KBM-7 (cell line): ENCODE data around the gene GALNTL6.
"Not testable (repeated sequence)": the region's sequence is repeated elsewhere in the genome, so short reads cannot be mapped to it uniquely, and the experiment has no call there.

Experiments used
- DNase-seq: peaks from one replicate; pipeline ENCODE4 v3.0.0-alpha.2; 2015
- in situ Hi-C: fragments of 300-500 bp; cut with MboI; formaldehyde crosslinking; loops from 2 replicates; pipeline ENCODE4 v1.14.3; 2020; ENCODE audit warnings: low sequenced_read_pairs, low pct_unique_long_range_greater_than_20kb, mixed read lengths

GALNTL6 gene

DNA sequence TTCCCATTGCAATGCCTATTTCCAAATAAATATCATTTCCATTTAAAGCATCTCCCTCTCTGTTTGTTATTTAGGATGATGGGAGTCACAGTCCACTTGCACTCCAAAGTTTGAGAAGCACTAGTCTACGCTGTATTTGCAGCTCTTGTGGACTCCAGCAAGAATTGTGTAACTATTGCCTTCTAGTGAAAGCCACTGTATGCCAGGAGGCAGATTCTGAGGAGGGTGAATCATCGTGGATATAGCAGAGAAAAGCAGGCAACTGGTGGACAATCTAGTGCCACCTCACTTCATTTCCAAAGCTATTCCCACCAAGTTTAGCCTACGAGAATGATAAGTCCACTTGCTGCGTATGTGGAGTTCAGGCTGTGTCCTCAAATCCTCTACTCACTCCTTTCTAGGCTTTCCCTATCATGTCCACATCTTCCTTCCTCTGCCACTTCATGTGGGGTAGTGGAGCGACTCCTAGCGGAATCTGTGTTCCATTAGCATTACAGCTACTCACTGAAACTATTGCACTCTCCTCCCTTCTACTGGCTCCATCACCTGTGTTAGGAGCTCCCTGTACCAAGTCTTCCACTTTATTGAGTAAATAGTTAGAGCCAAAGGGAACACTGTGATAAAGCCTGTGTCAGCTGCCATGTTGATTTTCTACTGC, 853.6 kb downstream of the GALNTL6 start:
- in situ Hi-C loops, result no loop called here
- no peak for DNase-seq

DNA sequence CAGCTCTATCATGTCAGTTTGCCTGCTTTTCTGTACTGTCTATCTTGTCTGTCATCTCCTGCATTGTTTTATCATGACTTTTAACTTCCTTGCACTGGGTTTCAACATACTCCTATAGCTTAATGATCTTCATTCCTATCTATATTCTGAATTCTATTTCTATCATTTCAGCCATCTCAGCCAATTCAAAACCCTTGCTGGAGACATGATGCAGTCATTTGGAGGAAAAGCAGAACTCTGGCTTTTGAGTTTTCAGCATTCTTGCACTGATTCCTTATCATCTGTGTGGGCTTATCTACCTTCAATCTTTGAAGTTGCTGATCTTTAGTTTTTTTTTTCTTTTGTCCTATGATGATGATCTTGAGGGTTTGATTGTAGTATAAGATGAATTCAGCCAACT, 861.6 kb downstream of the GALNTL6 start:
- in situ Hi-C loops, result no loop called here
- no peak for DNase-seq

DNA sequence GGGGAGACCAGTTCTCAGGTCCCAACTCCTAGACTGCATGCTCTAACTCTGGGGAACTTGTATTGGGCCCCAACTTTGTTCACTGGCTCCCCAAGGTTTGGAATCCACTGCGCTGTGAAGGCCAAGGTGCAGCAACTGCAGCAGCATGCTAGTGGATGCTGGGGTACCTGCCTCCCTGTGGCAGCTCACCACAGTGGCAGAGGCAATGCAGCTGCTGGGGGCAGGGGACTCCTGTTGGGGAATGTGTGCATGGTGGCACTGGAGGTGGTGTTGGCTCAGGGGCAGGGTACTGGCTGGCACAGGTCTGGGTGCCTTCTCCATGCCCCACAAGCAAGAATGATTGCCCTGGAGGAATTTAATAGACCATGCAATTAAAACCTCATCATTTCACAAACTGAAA, 862.0 kb downstream of the GALNTL6 start:
- in situ Hi-C loops, result no loop called here
- no peak for DNase-seq

DNA sequence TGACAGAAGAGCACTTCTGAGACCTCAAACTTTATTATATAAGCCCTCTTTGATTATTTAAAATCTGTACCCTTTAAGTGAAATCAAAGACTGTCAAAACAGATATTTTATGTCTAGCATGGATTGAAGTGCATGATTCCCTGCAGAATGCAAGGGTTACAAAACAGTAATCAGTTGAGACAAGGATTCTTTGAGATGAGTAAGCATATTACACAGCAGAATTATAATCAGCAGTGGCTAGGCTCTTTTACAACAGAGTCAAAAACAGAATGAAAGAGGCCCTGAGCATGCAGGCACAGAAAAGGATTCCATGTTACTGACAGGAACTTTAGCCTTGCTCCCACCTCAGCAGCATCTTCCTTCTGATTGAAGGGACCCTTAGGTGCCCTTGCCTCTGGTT, 867.5 kb downstream of the GALNTL6 start:
- in situ Hi-C loops, result no loop called here
- no peak for DNase-seq

DNA sequence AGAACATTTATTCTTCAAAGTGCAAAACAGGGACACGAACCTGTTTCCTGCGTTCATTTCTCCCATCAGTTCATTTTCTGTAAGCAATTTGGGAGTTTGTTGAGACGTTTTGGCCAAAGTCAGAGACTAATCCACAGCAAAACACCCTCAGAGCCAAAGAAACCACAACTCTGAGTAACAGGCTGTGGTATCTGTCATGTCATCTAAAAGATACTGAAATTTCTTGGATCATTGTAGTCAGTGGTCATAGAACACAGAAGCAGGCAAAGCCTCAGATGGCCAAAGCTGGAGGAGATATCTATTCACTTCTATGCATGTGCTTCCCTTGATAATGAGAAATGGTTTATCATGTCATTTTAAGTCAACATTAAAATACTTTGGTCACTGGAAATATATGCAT, 869.8 kb downstream of the GALNTL6 start:
- DNase-seq, result no peak
- in situ Hi-C loops, result no loop called here

DNA sequence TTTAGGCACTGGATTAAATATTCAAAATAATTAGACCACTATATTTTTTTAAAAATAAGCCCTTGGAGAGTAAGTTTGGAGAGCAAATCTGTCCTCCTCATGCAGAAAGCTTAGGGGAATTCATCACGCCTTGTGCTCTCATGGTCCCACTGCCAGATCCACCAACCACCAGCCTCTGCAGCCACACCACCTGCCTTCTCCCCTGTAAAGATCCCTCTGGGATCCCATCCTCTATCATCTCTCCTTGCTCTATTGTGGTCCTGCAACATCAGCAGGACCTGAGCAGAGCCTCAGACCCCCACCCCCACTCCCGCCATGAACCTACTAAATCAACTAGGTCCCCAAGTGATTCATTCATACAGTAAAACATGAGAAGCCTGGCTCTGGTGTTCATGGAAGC, 872.8 kb downstream of the GALNTL6 start:
- in situ Hi-C loops, result no loop called here
- DNase-seq, result no peak

DNA sequence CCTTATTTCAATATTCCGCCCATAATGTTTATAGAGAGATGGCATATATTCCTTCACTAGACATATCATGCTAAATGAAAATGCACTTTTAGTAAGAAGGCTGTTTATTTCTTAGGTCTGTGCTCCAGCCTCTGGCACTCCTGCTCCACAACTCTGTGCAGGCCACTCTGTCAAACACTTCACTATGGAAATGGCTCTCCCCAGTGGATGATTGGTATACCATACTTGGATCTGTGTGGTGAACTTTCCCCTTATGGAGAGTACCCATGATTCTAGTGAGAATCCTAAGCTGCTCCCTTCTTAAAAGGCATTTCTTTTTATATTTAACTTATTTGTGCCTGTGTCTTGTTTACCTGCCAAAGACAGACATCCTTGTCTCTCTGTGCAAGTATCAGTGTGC, 875.3 kb downstream of the GALNTL6 start:
- in situ Hi-C loops, result no loop called here

DNA sequence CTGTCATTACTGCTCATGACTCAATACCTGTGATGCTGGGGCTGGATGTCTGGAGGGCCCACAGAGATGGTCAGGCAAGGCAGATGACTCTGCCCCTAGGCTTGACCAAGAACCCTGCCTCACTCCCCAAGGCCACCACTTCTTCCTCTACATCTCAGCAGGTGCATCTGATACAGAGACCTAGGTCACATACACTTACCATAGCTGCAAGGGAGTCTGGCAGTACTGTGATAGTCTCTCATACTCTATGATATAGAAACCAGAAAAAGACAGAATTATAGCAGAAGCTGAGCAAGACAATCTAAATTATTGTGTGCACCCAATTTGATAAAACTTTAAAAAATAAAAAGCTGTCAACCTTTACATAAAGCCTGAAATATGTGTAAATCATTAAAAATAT, 878.3 kb downstream of the GALNTL6 start:
- no peak for DNase-seq
- in situ Hi-C loops, result no loop called here

More for the DNA sequence above, 875.3 kb downstream of the GALNTL6 start:
- DNase-seq, result no peak

DNA sequence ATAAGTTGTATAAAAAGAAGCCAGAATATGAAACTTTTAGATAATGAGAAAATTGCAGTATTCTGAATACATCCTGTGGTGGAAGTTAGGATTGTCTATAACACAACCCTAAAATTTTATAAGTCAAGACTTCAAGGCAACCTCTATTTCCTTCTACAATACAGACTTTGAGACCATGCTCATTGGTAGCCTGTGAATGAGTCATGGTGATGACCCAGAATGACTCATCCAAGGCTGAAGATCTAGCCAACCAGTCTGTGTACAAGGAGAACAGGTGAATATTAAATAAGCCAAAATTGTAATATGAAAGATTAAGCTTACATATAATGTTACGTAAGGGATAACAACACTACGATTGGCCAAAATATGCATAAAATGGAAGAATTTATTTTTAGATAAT, 879.5 kb downstream of the GALNTL6 start:
- DNase-seq, result no peak
- in situ Hi-C loops, result no loop called here

DNA sequence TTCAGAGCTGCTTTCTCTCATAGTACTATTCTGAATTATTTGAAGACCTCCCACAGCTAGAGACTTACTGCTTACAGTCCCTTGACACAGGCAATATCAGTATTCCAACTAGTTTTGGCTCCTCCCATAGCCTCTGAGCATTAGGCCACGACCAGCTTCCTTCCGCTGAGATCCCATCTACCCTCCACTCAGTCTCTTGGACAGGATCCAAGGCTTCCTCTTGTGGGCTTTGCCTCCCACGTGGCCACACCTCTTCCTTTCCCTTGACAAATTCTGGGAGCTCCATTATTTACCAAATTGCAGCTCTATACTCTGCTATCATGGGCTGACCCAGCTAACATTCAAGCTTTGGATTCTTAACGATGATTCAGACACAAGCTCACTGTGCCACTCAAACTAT, 885.1 kb downstream of the GALNTL6 start:
- in situ Hi-C loops, result no loop called here
- DNase-seq, result no peak

DNA sequence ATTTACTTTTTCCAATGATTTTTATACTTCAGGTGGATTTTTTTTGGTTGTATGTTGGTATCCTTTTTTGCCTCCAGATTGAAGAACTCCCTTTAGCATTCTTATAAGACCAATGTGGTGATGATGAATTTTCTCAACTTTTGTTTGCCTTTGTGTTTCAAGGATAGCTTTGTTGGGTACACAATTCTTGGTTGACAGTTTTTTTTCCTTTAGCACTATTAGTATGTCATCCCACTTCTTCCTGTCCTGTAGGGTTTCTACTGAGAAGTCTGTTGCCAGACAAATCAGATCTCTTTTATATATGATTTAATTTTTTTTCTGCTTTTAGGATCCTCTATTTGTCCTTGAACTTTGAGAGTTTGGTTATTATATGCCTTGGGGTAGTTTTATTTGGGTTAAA, 892.4 kb downstream of the GALNTL6 start:
- in situ Hi-C loops, result no loop called here
- no peak for DNase-seq

DNA sequence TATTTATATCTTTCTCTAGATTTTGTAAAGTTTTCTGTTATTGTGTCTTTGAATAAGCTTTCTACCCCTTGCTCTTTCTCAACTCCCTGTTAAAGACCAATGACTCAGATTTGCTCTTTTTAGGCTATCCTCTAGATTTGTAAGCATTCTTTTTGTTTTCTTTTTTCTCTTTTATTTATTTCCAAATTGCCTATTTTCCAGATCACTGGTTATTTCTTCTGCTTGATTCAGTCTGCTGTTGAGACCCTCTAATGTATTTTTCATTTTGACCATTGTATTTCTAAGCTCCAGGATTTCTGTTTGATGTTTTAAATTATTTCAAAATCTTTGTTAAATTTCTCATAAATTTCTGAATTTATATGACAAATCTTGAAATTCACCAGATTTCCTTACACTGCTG, 892.8 kb downstream of the GALNTL6 start:
- in situ Hi-C loops, result no loop called here
- DNase-seq, result no peak

DNA sequence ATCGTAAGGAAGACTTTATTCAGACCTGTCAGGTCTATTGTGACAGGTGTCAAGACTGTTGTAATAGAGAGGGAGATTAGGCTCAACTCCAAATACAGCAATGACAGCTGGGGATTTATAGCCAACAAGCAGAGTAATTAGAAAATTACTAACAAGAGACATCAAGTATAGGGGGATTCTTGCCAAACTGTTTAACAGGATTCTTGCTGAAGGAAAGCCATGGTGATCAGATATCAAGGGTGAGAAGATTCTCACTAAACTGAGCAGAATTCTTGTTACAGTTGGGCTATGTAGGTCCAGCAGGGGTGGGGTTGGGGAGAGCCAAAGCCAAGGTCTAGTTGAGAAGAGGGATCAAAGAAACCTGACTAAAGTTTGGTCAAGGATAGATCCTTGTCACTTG, 894.4 kb downstream of the GALNTL6 start:
- no peak for DNase-seq
- in situ Hi-C loops, result no loop called here

DNA sequence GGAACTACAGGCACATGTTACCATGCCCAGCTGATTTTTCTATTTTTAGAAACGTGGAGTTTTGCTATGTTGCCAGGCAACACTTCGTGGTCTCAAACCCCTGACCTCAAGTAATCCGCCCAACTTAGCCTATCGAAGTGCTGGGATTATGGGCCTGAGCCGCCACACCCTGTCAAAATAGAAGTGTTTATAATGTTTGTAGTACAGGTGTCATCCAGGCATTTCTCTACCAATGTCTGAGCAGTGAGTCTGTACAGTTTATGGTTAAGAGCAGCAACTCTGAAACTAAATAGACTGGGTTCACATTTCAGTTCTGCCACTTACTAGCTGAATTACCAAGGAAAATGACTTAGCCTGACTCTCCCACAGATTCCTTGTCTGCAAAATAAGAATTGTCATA, 895.0 kb downstream of the GALNTL6 start:
- DNase-seq, result no peak
- in situ Hi-C loops, result no loop called here

DNA sequence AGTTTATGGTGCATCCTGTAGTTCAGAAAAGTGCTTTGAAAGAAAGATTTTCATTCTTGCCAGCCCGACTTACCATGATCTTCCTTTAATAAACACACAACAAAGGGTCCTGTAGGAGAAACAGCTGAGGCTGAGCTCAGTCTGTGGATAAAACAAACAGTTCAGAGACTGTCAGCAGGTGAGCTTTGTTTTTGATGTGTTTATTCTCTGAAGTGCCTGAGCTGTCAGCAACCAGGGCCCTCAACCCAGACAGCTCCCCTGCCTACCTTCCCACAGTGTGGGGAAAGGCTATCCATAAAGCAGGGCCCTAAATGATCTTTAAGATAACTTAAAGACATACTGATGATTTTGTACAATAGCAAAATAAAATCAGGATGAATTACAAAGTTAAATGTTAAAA, 896.2 kb downstream of the GALNTL6 start:
- no peak for DNase-seq
- in situ Hi-C loops, result no loop called here

DNA sequence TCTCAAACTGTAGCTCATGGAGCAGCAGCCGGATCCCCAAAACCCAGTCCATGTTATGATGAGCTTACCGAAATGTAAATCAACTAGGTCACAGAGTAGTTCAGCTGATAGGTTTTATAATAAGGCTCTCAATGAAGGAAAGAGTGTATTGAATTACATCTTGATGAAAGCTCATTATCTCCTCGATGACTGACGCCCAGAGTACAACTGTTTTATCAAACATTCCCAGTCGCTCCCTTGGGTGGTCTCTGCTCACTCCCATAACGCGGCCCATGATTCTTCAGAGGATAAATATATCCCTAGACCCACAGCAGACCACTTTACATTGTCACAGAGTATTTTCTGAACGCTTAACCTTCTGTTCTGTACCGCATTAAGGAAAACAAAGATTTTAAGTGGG, 903.1 kb downstream of the GALNTL6 start:
- DNase-seq, result no peak

DNA sequence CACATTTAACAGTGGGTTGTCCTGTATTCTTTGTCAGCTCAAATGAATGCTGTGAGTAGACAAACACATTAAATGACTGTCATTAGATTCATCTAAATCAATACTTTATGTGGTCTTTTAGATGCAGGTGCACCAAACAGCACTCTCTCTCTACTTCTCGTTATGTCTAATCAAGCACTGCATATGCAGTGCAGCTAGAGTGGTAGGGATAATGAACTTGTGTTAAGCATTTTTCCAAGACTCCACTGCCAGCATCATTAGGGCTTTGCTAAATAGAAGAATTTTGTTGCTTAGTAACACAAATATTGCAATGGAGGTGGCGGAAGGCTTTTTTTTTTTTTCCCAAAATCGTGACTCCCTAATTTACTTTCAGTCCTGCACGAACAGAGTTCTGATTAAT, 908.5 kb downstream of the GALNTL6 start:
- DNase-seq, result no peak
- in situ Hi-C loops, result no loop called here

More for the DNA sequence above, 903.1 kb downstream of the GALNTL6 start:
- in situ Hi-C loops, result no loop called here

DNA sequence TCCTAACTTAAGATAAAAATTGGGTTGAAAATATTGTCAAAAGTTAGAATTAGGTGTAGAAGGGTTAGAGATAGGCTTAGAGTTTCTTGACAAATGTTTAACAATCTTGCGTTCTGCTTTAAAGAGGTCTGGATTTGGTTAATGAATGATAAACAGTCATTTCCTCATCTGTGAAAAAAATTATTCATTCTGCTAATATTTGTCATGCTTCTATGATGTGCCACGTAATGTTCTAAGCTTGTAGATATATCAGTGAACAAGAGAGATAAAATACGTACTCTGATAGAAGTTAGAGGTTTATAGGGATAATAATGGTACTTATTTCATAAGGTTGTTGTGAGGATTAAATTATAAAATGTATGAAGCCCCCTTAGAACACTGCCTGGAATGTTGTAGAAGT, 912.4 kb downstream of the GALNTL6 start:
- no peak for DNase-seq
- in situ Hi-C loops, result no loop called here

DNA sequence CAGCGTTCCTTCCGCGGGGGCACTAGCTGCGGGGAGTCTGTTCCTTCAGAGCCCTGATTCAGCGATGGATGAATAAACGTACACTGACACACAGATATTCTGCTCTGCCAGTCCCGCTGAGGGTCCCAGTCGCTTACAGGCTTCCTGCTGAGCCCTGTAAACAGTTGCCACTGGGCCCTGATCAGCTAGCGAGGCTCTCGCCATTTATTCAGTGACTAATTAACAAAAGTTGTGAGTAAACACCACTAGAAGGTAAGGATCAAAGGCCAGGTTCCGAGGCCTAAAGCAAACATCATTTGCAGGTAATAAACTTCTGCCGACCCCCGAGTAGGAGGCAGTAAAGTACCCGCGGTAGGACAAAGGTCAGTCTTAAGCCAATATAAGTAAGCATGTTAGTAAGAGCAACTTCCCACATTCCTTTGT, 912.8 kb downstream of the GALNTL6 start:
- in situ Hi-C loops, result no loop called here
- no peak for DNase-seq

DNA sequence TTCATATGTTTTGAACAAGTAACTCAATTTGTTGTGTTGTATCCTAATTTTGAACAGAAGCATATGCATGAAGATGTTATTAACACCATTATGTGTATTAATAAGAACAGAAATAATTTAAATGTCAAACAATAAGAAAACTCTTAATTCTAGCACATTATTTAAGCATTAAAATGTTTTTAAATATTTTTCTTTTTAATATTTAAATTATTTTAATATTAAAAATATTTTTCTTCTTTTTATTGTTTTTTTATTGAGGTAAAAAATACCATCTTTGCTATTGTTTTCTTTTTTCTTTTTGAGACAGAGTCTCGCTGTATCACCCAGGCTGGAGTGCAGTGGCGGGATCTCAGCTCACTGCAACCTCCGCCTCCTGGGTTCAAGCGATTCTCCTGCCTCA, 914.4 kb downstream of the GALNTL6 start:
- in situ Hi-C loops, result no loop called here
- no peak for DNase-seq

DNA sequence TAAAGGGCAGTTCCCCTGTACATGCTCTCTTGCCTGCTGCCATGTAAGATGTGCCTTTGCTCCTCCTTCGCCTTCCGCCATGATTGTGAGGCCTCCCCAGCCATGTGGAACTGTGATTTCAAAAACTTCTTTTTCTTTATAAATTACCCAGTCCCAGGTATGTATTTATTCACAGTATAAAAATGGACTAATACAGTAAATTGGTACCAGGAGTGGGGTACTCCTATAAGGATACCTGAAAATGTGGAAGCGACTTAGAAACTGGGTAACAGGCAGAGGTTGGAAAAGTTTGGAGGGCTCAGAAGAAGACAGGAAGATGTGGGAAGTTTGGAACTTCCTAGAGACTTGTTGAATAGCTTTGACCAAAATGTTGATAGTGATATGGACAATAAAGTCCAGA, 920.4 kb downstream of the GALNTL6 start:
- not testable (repeated sequence) for DNase-seq

DNA sequence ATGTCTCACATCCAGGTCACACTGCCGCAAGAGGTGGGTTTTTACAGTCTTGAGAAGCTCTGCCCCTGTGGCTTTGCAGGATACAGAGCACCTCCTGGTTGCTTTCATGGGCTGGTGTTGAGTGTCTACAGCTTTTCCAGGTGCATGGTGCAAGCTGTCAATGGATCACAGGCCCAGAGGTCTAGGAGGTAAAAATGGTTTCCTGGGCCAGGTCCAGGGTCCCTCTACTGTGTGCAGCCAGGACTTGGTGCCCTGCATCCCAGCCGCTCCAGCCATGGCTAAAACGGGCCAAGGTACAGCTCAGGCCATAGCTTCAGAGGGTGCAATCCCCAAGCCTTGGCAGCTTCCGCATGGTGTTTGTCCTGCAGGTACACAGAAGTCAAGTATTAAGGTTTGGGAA, 921.4 kb downstream of the GALNTL6 start:
- no peak for DNase-seq
- in situ Hi-C loops, result no loop called here

More for the DNA sequence above, 920.4 kb downstream of the GALNTL6 start:
- in situ Hi-C loops, result not testable (repeated sequence)
